Measurements from ENCODE around the gene LXN.

- TF ChIP-seq POLR2A (IDR thresholded peaks at IDR 0.05), result no peak
- no peak for TF ChIP-seq CTCF (IDR thresholded peaks at IDR 0.05)
Measured at GRCh38 chr3:158717576-158717975, 45.1 kb upstream of the LXN start.
